GM18507 (cell line): Measurements from ENCODE around the gene KCNJ1.

Source experiments
- DNase-seq: peaks from one replicate; pipeline ENCODE4 v3.0.0; 2011; ENCODE audit warnings: low read depth; ENCODE audit not compliant: insufficient read length; ENCODE audit errors: extremely low spot score
- FAIRE-seq: peaks from 2 replicates; lab custom pipeline; 2011; peaks lifted over from hg19 to GRCh38; lab: Jason Lieb, UNC

KCNJ1 gene

GRCh38 chr11:128804481-128804880, 62.6 kb downstream of the KCNJ1 start:
- FAIRE-seq (no peak), DNase-seq (no peak)

GRCh38 chr11:128803449-128804245, 63.4 kb downstream of the KCNJ1 start:
- FAIRE-seq: no peak
- no peak for DNase-seq

GRCh38 chr11:128803011-128803410, 64.1 kb downstream of the KCNJ1 start:
- FAIRE-seq (no peak), DNase-seq (no peak)

GRCh38 chr11:128802358-128802981, 64.6 kb downstream of the KCNJ1 start:
- no peak for DNase-seq
- peak; percentile 9 for FAIRE-seq

- DNase-seq: no peak
- FAIRE-seq: no peak
Measured at GRCh38 chr11:128800871-128801417, 66.2 kb downstream of the KCNJ1 start.

- peak; percentile 30 for DNase-seq
- peak; percentile 81 for FAIRE-seq
Measured at GRCh38 chr11:128796270-128796669, 70.8 kb downstream of the KCNJ1 start.

- no peak for DNase-seq
- FAIRE-seq: no peak
Measured at GRCh38 chr11:128790196-128790595, 76.9 kb downstream of the KCNJ1 start.

GRCh38 chr11:128789497-128790150, 77.5 kb downstream of the KCNJ1 start:
- FAIRE-seq (no peak), DNase-seq (no peak)
